Measurements from ENCODE around the gene KCNJ5.
A peak's percentile ranks its signal among the peaks of the same experiment; 100 is the strongest.

KCNJ5 gene

DNA sequence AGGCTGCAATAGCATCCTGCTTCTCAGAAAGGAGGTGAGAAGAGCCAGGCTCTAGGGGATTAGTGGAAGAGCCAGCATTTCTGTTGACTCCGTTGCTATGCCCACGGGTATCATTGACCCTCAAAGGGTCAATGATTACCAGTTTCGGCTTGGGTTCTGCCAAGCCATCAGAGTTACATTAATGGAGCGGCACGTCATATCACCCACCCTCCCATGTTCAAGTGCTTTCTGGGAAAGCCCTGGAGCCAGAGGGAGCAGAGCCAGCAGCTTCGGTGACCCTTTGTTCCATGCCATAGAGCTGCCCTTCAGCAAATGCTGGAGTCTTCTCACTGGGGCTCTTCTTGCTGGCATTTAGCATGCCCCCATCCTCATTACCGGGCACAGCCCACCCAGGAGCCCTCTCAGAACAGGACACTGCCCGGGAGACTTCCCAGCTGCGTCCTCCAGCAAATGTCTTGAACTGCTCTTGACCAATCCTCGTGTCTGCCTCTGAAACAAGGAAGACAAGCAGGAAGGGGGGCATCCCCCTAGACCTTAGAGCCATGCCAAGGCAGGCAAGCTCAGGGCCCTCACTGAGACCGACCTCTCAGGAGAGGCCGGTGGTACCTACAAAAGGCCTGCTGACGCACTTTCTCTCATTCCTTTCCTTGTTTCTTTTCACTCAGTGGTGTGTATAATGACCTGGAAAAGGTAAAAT is 38.7 kb upstream of the KCNJ5 start:
- TF ChIP-seq, protein P1, sequence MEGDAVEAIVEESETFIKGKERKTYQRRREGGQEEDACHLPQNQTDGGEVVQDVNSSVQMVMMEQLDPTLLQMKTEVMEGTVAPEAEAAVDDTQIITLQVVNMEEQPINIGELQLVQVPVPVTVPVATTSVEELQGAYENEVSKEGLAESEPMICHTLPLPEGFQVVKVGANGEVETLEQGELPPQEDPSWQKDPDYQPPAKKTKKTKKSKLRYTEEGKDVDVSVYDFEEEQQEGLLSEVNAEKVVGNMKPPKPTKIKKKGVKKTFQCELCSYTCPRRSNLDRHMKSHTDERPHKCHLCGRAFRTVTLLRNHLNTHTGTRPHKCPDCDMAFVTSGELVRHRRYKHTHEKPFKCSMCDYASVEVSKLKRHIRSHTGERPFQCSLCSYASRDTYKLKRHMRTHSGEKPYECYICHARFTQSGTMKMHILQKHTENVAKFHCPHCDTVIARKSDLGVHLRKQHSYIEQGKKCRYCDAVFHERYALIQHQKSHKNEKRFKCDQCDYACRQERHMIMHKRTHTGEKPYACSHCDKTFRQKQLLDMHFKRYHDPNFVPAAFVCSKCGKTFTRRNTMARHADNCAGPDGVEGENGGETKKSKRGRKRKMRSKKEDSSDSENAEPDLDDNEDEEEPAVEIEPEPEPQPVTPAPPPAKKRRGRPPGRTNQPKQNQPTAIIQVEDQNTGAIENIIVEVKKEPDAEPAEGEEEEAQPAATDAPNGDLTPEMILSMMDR (IDR thresholded peaks at IDR 0.05) = no peak
- no peak overlapping the region for H3K4me3 ChIP-seq
- peak; percentile 58 for DNase-seq (ENCODE audit: low spot score)
- H3K27ac ChIP-seq = no peak overlapping the region

DNA sequence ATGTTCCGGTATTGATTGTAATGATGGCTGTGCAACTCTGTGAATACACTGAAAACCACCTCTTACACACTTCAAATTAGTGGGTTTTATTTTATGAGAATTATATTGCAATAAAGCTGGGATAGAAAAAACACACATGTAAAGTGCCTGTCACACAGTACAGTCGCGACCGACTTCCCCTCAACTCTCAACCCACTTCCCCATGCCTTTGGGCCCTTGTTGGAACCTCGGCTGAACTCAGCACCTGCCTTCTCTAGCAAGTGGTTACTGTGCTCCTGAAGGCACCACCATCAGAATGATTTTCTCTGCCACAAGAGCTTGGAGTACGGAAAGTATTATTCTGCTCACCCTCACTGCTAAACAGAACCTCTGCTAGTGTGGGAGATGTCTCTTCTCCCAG is 37.6 kb upstream of the KCNJ5 start:
- DNase-seq (ENCODE audit: low spot score) = peak; percentile 24
- Histone ChIP-seq H3K4me3 (no peak overlapping the region), H3K27ac (no peak overlapping the region)
- TF ChIP-seq, protein P1 (IDR thresholded peaks at IDR 0.05) = no peak

DNA sequence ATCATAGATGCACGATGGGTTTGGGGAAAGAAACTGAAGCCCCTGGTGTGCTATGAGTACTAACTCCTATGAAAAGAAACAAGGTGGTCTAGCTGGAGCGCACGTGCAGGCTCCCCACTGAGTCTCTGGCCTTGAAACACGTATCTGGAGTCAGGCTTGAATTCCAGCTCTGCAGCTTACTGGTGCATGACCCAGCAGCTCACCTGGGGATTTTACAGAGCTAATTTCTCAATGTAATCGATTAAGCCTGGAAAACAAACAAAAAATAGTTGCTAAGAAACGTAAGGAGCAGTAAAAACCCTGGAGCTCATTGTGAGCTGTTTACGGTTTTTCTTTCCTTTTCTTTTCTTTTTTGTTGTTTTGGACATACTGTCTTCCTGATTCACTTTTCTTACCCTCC is 36.3 kb upstream of the KCNJ5 start:
- Histone ChIP-seq H3K4me3 (no peak overlapping the region), H3K27ac (no peak overlapping the region)
- DNase-seq (ENCODE audit: low spot score) = no peak
- TF ChIP-seq, protein P1 (IDR thresholded peaks at IDR 0.05) = no peak

DNA sequence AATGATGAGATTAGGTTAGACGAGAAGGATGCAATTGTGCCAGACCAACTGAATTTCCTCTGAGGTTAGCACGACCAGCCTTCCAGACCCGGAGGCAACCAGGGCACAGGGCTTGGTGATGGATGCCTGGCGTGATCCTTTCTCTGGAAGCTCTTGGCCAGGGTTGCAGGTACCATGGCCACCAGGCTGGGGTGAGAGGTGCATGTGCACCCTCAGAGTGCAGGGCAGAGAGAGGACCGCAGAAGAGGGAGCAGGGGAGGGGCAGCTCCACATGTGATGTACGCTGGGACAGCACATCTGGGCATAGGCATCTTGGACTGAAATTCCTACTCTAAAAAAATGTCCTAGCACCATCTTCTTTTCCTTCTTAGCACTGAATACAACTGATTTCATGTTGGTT is 34.9 kb upstream of the KCNJ5 start:
- H3K27ac ChIP-seq = no peak overlapping the region
- TF ChIP-seq, protein P1 (IDR thresholded peaks at IDR 0.05) = no peak
- no peak overlapping the region for H3K4me3 ChIP-seq
- peak; percentile 62 for DNase-seq (ENCODE audit: low spot score)

DNA sequence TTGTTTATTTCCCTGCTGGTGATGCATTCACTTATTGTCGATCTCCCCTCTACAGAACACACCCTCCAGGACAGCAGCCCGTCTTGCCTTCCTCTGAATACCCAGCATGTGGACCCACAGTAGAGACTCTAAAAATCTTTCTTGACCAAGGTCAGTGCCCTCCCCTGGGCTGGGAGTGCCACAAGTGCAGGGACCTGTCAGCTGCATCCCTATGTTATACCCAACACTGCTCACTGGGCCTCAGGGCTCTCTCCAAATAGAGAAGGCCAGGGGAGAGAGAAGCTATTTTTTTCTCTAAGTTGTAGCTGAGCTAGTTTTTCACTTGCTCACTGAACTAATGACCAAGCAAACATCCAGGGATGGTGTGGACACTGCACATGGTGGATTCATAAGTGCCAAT is 33.8 kb upstream of the KCNJ5 start:
- no peak overlapping the region for H3K27ac ChIP-seq
- peak; percentile 59 for DNase-seq (ENCODE audit: low spot score)
- TF ChIP-seq, protein P1 (IDR thresholded peaks at IDR 0.05) = no peak
- no peak overlapping the region for H3K4me3 ChIP-seq

DNA sequence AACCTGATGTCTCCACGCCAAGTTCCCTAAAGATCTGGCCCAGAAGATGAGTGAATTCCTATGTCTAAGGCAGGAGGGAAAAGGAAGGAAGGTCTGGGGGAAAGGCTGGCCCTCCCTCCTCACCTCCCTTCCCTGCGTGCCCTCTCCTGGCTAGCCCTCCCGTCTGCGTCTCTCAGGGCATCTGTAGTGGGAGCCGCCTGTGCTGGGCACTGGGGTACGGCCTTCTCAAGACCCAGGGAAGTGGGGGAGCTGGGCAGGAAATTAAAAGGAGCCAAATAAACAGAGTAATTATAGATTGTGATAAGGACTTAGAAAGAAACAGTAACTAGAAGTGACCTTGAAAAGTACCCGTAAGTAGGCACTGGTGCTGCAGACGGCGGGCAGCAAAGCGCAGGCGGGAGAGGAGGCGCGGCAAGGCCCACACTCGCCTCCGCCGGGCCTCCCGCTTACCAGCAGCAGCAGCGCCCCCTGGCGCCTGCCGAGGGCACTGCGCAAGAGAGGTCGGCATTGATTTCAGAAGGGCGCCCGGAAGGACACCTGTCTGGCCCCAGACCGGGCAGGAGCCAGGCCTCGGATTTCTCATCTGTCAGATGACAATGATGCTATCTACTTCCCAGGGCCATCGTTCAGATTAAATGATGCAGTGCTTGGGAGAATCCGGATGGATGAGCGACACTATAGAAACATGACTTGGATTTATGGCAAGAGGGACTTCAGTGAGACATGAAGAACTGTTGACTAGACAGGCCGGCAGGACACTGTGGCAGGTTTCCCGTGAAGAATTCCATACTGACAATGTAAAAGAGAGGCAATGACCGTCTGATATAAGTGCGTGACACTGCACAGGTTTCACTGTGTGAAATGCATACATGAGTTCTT is 31.4 kb upstream of the KCNJ5 start:
- Histone ChIP-seq H3K4me3 (no peak overlapping the region), H3K27ac (no peak overlapping the region)
- no peak for DNase-seq (ENCODE audit: low spot score)
- TF ChIP-seq, protein P1 (IDR thresholded peaks at IDR 0.05) = peak; percentile 59

Measured in coronary artery (tissue), 2 donors.